Activated CD4-positive, alpha-beta memory T cell treated with anti-CD3 and anti-CD28 coated beads for 36 hours (primary cell): ENCODE measurements around the gene MCTP2. TPM values are rescaled to one million over a fixed set of nuclear protein-coding genes. Genes with fewer than 3 reads are reported as not detected.

Experiments used
- CTCF ChIA-PET: fragments of 350-600 bp; sonication (Branson Sonifier 250); formaldehyde crosslinking; loops from one replicate; lab custom pipeline; 2021; ENCODE audit warnings: antibody characterized with exemption, inconsistent platforms; lab: Charles Lee
- POLR2A ChIA-PET: fragments of 350-600 bp; sonication (Branson Sonifier 250); formaldehyde crosslinking; loops from one replicate; lab custom pipeline; 2021; ENCODE audit warnings: antibody characterized with exemption; lab: Charles Lee
- DNase-seq: peaks from one replicate; pipeline ENCODE4 v3.0.0-alpha.2; 2020
- H3K27ac Mint-ChIP-seq: one replicate; pipeline ENCODE4 v1.8.0; 2021; ENCODE audit warnings: mixed read lengths
- H3K27me3 Mint-ChIP-seq: one replicate; pipeline ENCODE4 v1.8.0; 2021; ENCODE audit warnings: mixed read lengths
- H3K36me3 Mint-ChIP-seq: one replicate; pipeline ENCODE4 v1.8.0; 2021; ENCODE audit warnings: mixed read lengths
- H3K4me1 Mint-ChIP-seq: one replicate; pipeline ENCODE4 v1.8.0; 2021; ENCODE audit warnings: low read depth, mixed read lengths
- H3K4me3 Mint-ChIP-seq: one replicate; pipeline ENCODE4 v1.8.0; 2021; ENCODE audit warnings: mild to moderate bottlenecking, mixed read lengths
- H3K9me3 Mint-ChIP-seq: one replicate; pipeline ENCODE4 v1.8.0; 2021; ENCODE audit warnings: mixed read lengths
- intact Hi-C: fragments of 100-400 bp; cut with micrococcal nuclease; formaldehyde crosslinking; loops from one replicate; pipeline ENCODE4 v1.15.1; 2023
- total RNA-seq, 2 experiments: library from RNA; stranded (reverse); gene quantifications; one replicate each; pipeline ENCODE4 v1.2.3, GENCODE V29; 2021

The MCTP2 gene, protein sequence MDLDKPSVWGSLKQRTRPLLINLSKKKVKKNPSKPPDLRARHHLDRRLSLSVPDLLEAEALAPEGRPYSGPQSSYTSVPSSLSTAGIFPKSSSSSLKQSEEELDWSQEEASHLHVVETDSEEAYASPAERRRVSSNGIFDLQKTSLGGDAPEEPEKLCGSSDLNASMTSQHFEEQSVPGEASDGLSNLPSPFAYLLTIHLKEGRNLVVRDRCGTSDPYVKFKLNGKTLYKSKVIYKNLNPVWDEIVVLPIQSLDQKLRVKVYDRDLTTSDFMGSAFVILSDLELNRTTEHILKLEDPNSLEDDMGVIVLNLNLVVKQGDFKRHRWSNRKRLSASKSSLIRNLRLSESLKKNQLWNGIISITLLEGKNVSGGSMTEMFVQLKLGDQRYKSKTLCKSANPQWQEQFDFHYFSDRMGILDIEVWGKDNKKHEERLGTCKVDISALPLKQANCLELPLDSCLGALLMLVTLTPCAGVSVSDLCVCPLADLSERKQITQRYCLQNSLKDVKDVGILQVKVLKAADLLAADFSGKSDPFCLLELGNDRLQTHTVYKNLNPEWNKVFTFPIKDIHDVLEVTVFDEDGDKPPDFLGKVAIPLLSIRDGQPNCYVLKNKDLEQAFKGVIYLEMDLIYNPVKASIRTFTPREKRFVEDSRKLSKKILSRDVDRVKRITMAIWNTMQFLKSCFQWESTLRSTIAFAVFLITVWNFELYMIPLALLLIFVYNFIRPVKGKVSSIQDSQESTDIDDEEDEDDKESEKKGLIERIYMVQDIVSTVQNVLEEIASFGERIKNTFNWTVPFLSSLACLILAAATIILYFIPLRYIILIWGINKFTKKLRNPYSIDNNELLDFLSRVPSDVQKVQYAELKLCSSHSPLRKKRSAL
- total RNA-seq: 10 to 100 TPM; 38.5 to 41.7 TPM

GRCh38 chr15:94230883-94231722 is at the start of gene MCTP2:
Gene MCTP2, plus strand, starts transcription at chr15:94231561. Its CDS starts 66,705 bp downstream, at chr15:94298266.
- H3K27ac Mint-ChIP-seq: peak within 1 kb of the TSS; percentile 91
- H3K4me1 Mint-ChIP-seq: peaks cover 64% of the 10 kb centered on the region
- intact Hi-C loops: loop anchor here (1.0 to 5.0 kb wide), 5 partner anchors 32 to 93 kb away; no protein-coding TSS in a partner anchor
- H3K36me3 Mint-ChIP-seq: no peaks in the 10 kb centered on the region
- no peaks in the 10 kb centered on the region for H3K9me3 Mint-ChIP-seq
- ChIA-PET CTCF (interaction anchor here (0.6 to 6.0 kb wide), 5 partner anchors 57 to 1567 kb away, joined by 3 to 56 read pairs (median 17); no protein-coding TSS in a partner anchor), POLR2A (interaction anchor here (0.9 to 4.0 kb wide), 4 partner anchors 23 to 92 kb away, joined by 3 to 34 read pairs (median 3); no protein-coding TSS in a partner anchor)
- peak within 1 kb of the TSS; percentile 87 for H3K4me3 Mint-ChIP-seq
- peaks cover 2% of the 10 kb centered on the region for H3K27me3 Mint-ChIP-seq
- peak; percentile 89 for DNase-seq

- CTCF ChIA-PET: no interaction called here
These were observed 48.5 kb upstream of the MCTP2 start for GRCh38 chr15:94182883-94183282.

GRCh38 chr15:94185547-94186236 is 45.7 kb upstream of the MCTP2 start:
- Mint-ChIP-seq H3K4me1 (no peaks in the 10 kb centered on the region), H3K27ac (no peak overlapping the region), H3K9me3 (no peaks in the 10 kb centered on the region), H3K27me3 (peaks cover 7% of the 10 kb centered on the region), H3K4me3 (no peak overlapping the region), H3K36me3 (no peaks in the 10 kb centered on the region)
- intact Hi-C loops: no loop called here
- no peak for DNase-seq
- ChIA-PET POLR2A (no interaction called here), CTCF (interaction anchor here (2.1 kb wide), 1 partner anchor 138 kb away, joined by 5 read pairs; no protein-coding TSS in a partner anchor)

More at GRCh38 chr15:94182883-94183282, 48.5 kb upstream of the MCTP2 start:
- DNase-seq: no peak
- intact Hi-C loops: no loop called here
- Mint-ChIP-seq H3K4me3 (no peak overlapping the region), H3K27ac (no peak overlapping the region), H3K4me1 (no peaks in the 10 kb centered on the region), H3K36me3 (no peaks in the 10 kb centered on the region), H3K27me3 (peaks cover 4% of the 10 kb centered on the region), H3K9me3 (peaks cover 2% of the 10 kb centered on the region)
- POLR2A ChIA-PET: no interaction called here

DNA sequence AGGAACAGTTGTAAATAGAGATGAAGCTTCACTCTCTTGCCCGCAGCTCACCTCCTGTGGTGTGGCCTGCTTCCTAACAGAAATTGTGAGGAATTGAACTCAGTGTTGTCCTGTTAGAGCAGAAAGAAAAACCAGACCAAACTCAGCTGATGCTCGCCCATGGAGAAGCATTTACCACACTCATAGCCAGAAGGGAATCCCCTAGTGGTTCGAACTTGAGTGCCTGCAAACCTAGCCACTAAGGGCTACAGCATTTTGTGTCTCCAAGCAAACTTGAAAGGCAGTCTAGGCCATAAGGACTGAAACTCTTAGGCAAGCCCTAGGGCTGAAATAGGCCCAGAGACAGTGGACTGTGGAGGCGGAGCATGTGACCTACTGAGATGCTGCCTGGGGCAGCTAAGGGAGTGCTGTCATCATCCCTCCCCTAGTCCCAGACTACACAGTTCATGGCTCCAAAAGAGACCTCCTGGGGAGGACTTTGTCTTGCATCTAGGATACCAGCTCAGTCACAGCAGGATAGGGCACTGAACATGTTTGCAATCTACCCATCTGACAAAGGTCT is 44.5 kb upstream of the MCTP2 start:
- H3K27ac Mint-ChIP-seq: no peak overlapping the region
- peaks cover 6% of the 10 kb centered on the region for H3K27me3 Mint-ChIP-seq
- ChIA-PET CTCF (interaction anchor here (0.6 to 2.1 kb wide), 3 partner anchors 11 to 1414 kb away, joined by 3 to 7 read pairs (median 5); no protein-coding TSS in a partner anchor), POLR2A (no interaction called here)
- no peaks in the 10 kb centered on the region for H3K36me3 Mint-ChIP-seq
- no peak for DNase-seq
- H3K4me1 Mint-ChIP-seq: no peaks in the 10 kb centered on the region
- H3K9me3 Mint-ChIP-seq: no peaks in the 10 kb centered on the region
- intact Hi-C loops: no loop called here
- no peak overlapping the region for H3K4me3 Mint-ChIP-seq

- no peak for DNase-seq
- H3K4me3 Mint-ChIP-seq: no peak overlapping the region
- H3K4me1 Mint-ChIP-seq: no peaks in the 10 kb centered on the region
- H3K27ac Mint-ChIP-seq: no peak overlapping the region
- H3K9me3 Mint-ChIP-seq: no peaks in the 10 kb centered on the region
- POLR2A ChIA-PET: no interaction called here
- peaks cover 1% of the 10 kb centered on the region for H3K27me3 Mint-ChIP-seq
- CTCF ChIA-PET: no interaction called here
- H3K36me3 Mint-ChIP-seq: no peaks in the 10 kb centered on the region
- intact Hi-C loops: no loop called here
These were observed 37.5 kb upstream of the MCTP2 start for GRCh38 chr15:94193906-94194305.

DNA sequence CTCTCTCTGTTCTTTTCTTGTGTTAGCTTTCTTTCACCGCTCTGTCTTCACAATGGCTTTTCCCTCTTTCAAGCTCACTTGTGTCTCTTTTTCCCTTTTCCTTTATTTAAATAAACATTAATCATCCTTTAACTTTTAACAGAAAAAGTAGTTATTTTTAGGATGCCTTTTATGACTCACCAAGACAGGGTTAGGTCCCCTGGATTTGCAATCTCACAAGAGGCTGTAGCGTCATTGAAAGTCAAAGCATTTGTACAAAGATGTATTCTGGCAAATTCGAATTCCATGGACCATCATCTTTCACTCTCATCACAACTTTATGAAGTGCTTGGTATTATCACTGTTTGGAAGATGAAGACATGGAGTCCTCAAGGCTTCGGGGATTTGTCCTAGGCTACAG is 34.8 kb upstream of the MCTP2 start:
- Mint-ChIP-seq H3K4me3 (no peak overlapping the region), H3K27ac (no peak overlapping the region), H3K4me1 (no peaks in the 10 kb centered on the region), H3K27me3 (no peaks in the 10 kb centered on the region), H3K9me3 (no peaks in the 10 kb centered on the region), H3K36me3 (no peaks in the 10 kb centered on the region)
- ChIA-PET CTCF (interaction anchor here (2.0 kb wide), 1 partner anchor 128 kb away, joined by 9 read pairs; no protein-coding TSS in a partner anchor), POLR2A (no interaction called here)
- intact Hi-C loops: no loop called here
- no peak for DNase-seq

DNA sequence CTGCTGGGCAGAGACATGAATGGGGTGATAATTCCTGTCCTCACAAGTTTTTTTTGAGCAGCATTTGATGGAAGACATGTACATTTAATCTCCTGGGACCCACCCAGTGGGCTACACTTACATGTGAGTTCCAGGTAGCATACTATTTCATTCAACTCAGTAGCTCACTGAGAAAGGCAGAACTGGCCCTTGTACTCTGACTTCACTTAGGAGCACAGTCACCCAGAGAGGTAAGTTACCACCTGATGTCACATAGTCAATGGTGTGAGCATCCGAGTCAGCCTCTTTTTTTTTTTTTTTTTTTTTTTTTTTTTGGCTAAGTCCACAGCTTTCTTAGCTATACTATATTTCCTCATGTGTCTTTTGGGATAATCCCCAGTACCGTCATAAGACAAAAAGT is 32.7 kb upstream of the MCTP2 start:
- Mint-ChIP-seq H3K36me3 (no peaks in the 10 kb centered on the region), H3K9me3 (no peaks in the 10 kb centered on the region), H3K4me3 (no peak overlapping the region), H3K27ac (no peak overlapping the region), H3K4me1 (no peaks in the 10 kb centered on the region), H3K27me3 (peaks cover 9% of the 10 kb centered on the region)
- intact Hi-C loops: no loop called here
- ChIA-PET CTCF (interaction anchor here (1.2 to 2.0 kb wide), 3 partner anchors 12 to 126 kb away, joined by 3 to 9 read pairs (median 4); no protein-coding TSS in a partner anchor), POLR2A (no interaction called here)
- no peak for DNase-seq

DNA sequence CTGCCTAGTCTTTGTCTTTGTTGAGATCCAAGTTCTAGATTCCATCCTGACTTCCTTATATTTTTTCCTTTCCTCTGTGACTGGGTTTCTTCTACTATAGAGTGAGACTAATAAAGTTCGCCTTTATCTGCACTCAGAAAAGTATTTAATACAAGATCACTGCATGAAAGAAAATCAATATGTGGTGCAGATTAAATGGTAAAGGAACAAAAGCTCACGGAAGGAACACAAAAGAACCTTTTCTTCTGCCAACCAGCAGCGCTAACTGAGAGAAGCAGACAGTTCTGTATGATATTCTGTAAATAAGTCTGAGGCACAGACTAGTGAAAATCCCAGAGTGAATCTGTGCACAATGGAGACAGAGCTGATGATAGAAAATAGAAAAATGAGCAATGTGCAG is 31.6 kb upstream of the MCTP2 start:
- no peak for DNase-seq
- ChIA-PET CTCF (interaction anchor here (0.7 kb wide), 1 partner anchor 125 kb away, joined by 3 read pairs; no protein-coding TSS in a partner anchor), POLR2A (no interaction called here)
- Mint-ChIP-seq H3K27me3 (peaks cover 11% of the 10 kb centered on the region), H3K36me3 (no peaks in the 10 kb centered on the region), H3K4me3 (no peak overlapping the region), H3K9me3 (no peaks in the 10 kb centered on the region), H3K4me1 (no peaks in the 10 kb centered on the region), H3K27ac (no peak overlapping the region)
- intact Hi-C loops: no loop called here

- Mint-ChIP-seq H3K27me3 (peaks cover 12% of the 10 kb centered on the region), H3K9me3 (no peaks in the 10 kb centered on the region), H3K27ac (no peak overlapping the region), H3K4me1 (peaks cover 18% of the 10 kb centered on the region), H3K4me3 (no peak overlapping the region), H3K36me3 (no peaks in the 10 kb centered on the region)
- ChIA-PET CTCF (interaction anchor here (1.4 kb wide), 1 partner anchor 121 kb away, joined by 5 read pairs; no protein-coding TSS in a partner anchor), POLR2A (no interaction called here)
- intact Hi-C loops: no loop called here
- DNase-seq: no peak
These were observed 28.1 kb upstream of the MCTP2 start for GRCh38 chr15:94203306-94203705.

- no peak overlapping the region for H3K4me3 Mint-ChIP-seq
- peak overlapping the region; percentile 76 for H3K27ac Mint-ChIP-seq
- no peaks in the 10 kb centered on the region for H3K36me3 Mint-ChIP-seq
- intact Hi-C loops: no loop called here
- peaks cover 18% of the 10 kb centered on the region for H3K4me1 Mint-ChIP-seq
- DNase-seq: peak; percentile 20
- peaks cover 13% of the 10 kb centered on the region for H3K27me3 Mint-ChIP-seq
- ChIA-PET CTCF (no interaction called here), POLR2A (no interaction called here)
- no peaks in the 10 kb centered on the region for H3K9me3 Mint-ChIP-seq
These were observed 26.0 kb upstream of the MCTP2 start for GRCh38 chr15:94205366-94205765.
